Mesendoderm (in vitro differentiated cells): ENCODE results near the gene EPGN.

ENCODE experiments used
- DNase-seq: peaks from one replicate; pipeline ENCODE4 v3.0.0; 2013
- H2AK5ac ChIP-seq: 2 replicates; pipeline ENCODE4 v1.6.1; 2013; ENCODE audit warnings: low read length, inconsistent platforms
- H2BK120ac ChIP-seq: 2 replicates; pipeline ENCODE4 v1.6.1; 2013; ENCODE audit warnings: low read depth, mild to moderate bottlenecking, low read length, moderate library complexity, mixed read lengths
- H2BK15ac ChIP-seq: replicated peaks from 2 replicates; pipeline ENCODE4 v1.6.1; 2013; ENCODE audit warnings: low read depth, mild to moderate bottlenecking, moderate library complexity
- H2BK5ac ChIP-seq: 2 replicates; pipeline ENCODE4 v1.6.1; 2013; ENCODE audit warnings: low read length, inconsistent platforms
- H3K18ac ChIP-seq: 2 replicates; pipeline ENCODE4 v1.6.1; 2013; ENCODE audit warnings: mild to moderate bottlenecking, low read length, mixed read lengths
- H3K23ac ChIP-seq: one replicate; pipeline ENCODE4 v1.6.1; 2013; ENCODE audit warnings: low read length
- H3K27ac ChIP-seq: 2 replicates; pipeline ENCODE4 v1.5.1; 2013; ENCODE audit warnings: low read depth, mild to moderate bottlenecking, inconsistent platforms, low read length, moderate library complexity
- H3K27me3 ChIP-seq: 2 replicates; pipeline ENCODE4 v1.6.1; 2013; ENCODE audit warnings: low read length, control low read depth, mild to moderate bottlenecking, inconsistent platforms; ENCODE audit not compliant: insufficient read depth, poor library complexity
- H3K36me3 ChIP-seq: 2 replicates; pipeline ENCODE4 v1.6.1; 2013; ENCODE audit warnings: low read length, inconsistent platforms; ENCODE audit not compliant: control insufficient read depth, insufficient read depth
- H3K4ac ChIP-seq: one replicate; pipeline ENCODE4 v1.6.1; 2013; ENCODE audit warnings: low read depth, mild to moderate bottlenecking, low read length, moderate library complexity
- H3K4me1 ChIP-seq: 2 replicates; pipeline ENCODE4 v1.6.1; 2013; ENCODE audit warnings: low read depth, low read length, inconsistent platforms; ENCODE audit not compliant: control insufficient read depth
- H3K4me2 ChIP-seq: 2 replicates; pipeline ENCODE4 v1.6.1; 2013; ENCODE audit warnings: low read length
- H3K4me3 ChIP-seq: 2 replicates; pipeline ENCODE4 v1.5.1; 2013; ENCODE audit warnings: mild to moderate bottlenecking, low read length
- H3K56ac ChIP-seq: one replicate; pipeline ENCODE4 v1.6.1; 2013; ENCODE audit warnings: low read length
- H3K79me1 ChIP-seq: 2 replicates; pipeline ENCODE4 v1.6.1; 2013; ENCODE audit warnings: low read length, inconsistent platforms
- H3K79me2 ChIP-seq: 2 replicates; pipeline ENCODE4 v1.6.1; 2013; ENCODE audit warnings: mild to moderate bottlenecking, low read length; ENCODE audit not compliant: control insufficient read depth, insufficient read depth
- H3K9ac ChIP-seq: 2 replicates; pipeline ENCODE4 v1.6.1; 2013; ENCODE audit warnings: low read length, inconsistent platforms
- H4K5ac ChIP-seq: one replicate; pipeline ENCODE4 v1.6.1; 2013; ENCODE audit warnings: low read length
- H4K8ac ChIP-seq: one replicate; pipeline ENCODE4 v1.6.1; 2013; ENCODE audit warnings: low read depth, mild to moderate bottlenecking, control low read depth, low read length, moderate library complexity
- WGBS: extraction: QIAGEN DNeasy Blood & Tissue Kit; methylation state at CpG from one replicate; pipeline ENCODE4 v1.1.7; 2013; ENCODE audit warnings: low lambda C conversion rate, missing lambda C conversion rate; ENCODE audit not compliant: insufficient coverage; ENCODE audit errors: extremely low coverage; 5-methylcytosine and 5-hydroxymethylcytosine counted together

The EPGN gene

GRCh38 chr4:74294681-74295080 is 13.6 kb upstream of the EPGN start:
- no peak overlapping the region for H3K23ac ChIP-seq

DNA sequence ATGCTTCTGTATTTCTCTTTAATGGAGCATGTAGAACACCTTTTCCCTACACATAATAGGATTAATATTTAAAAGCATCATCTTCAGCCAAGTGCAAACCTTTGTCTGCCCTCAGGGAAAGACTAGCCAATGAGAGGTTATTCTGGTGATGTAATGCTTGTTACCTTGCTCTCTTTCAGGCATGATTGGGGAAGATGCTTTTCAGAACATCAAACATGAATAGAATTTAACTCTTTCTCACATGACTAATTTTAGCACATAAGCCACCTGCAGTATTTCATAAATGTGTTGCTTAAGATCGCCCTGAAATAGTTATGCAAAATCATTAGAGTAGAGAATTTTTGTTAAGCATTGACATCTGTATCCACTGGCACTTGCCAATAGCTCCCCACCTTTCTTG is 10.7 kb upstream of the EPGN start:
- WGBS = no CpG with 5 or more reads among the region's 1 CpG
- H3K36me3 ChIP-seq = no peaks in the 10 kb centered on the region
- no peak overlapping the region for H3K56ac ChIP-seq
- H3K27ac ChIP-seq = no peak overlapping the region
- H2BK5ac ChIP-seq = no peak overlapping the region
- no peaks in the 10 kb centered on the region for H3K27me3 ChIP-seq
- no peak for DNase-seq
- no peak overlapping the region for H2AK5ac ChIP-seq
- no peak overlapping the region for H3K18ac ChIP-seq
- H3K4me2 ChIP-seq = no peak overlapping the region
- no peaks in the 10 kb centered on the region for H3K4me1 ChIP-seq
- no peak overlapping the region for H2BK120ac ChIP-seq
- no peaks in the 10 kb centered on the region for H3K79me2 ChIP-seq
- no peaks in the 10 kb centered on the region for H3K79me1 ChIP-seq
- H3K4ac ChIP-seq = no peak overlapping the region
- H4K8ac ChIP-seq = no peak overlapping the region
- no peak overlapping the region for H4K5ac ChIP-seq
- H3K23ac ChIP-seq = no peak overlapping the region
- H3K9ac ChIP-seq = no peak overlapping the region
- no peak overlapping the region for H3K4me3 ChIP-seq
- no peak overlapping the region for H2BK15ac ChIP-seq

More at GRCh38 chr4:74294681-74295080, 13.6 kb upstream of the EPGN start:
- DNase-seq = no peak
- Histone ChIP-seq H3K4me3 (no peak overlapping the region), H3K4me2 (no peak overlapping the region), H3K79me2 (no peaks in the 10 kb centered on the region), H3K36me3 (no peaks in the 10 kb centered on the region), H2BK5ac (no peak overlapping the region), H3K9ac (no peak overlapping the region), H3K79me1 (no peaks in the 10 kb centered on the region), H3K4me1 (no peaks in the 10 kb centered on the region), H3K27me3 (no peaks in the 10 kb centered on the region), H2BK120ac (no peak overlapping the region), H3K56ac (no peak overlapping the region), H4K8ac (no peak overlapping the region), H3K4ac (no peak overlapping the region), H4K5ac (no peak overlapping the region), H2AK5ac (no peak overlapping the region), H2BK15ac (no peak overlapping the region), H3K18ac (no peak overlapping the region), H3K27ac (no peak overlapping the region)
- no CpG with 5 or more reads among the region's 1 CpG for WGBS

DNA sequence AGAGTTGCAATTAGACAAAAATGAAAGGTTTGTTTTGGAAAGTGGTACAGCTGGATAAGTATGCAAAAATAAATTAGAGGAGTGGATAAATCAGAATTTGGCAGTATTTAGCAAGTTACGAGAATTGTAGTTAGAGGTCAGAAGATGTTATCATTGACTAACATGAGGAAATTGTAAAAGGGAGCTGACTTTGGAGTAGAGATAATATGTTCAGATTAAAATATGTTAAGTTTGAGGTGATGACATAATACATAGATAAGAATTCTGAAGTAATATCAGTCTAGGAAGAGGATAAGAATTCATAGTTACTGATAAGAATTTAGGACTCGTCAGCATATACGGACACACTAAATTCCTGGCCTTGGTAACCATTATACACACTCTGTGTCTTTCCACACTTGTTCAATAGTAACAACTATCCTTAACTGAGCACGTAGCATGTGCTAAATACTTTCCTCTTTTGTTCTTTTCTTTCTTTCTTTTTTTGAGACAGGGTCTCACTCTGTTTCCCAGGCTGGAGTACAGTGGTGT is 4.1 kb upstream of the EPGN start:
- no peak for DNase-seq
- no CpG with 5 or more reads among the region's 4 CpGs for WGBS

GRCh38 chr4:74305000-74305399 is 3.3 kb upstream of the EPGN start:
- no peak overlapping the region for H3K27ac ChIP-seq
- H4K5ac ChIP-seq = no peak overlapping the region
- no peak overlapping the region for H2BK15ac ChIP-seq
- no peaks in the 10 kb centered on the region for H3K27me3 ChIP-seq
- H3K9ac ChIP-seq = no peak overlapping the region
- no peak overlapping the region for H3K4ac ChIP-seq
- H3K4me2 ChIP-seq = no peak overlapping the region
- no peak overlapping the region for H3K4me3 ChIP-seq
- H3K79me2 ChIP-seq = no peaks in the 10 kb centered on the region
- H2BK120ac ChIP-seq = no peak overlapping the region
- no peaks in the 10 kb centered on the region for H3K4me1 ChIP-seq
- H3K56ac ChIP-seq = no peak overlapping the region
- H4K8ac ChIP-seq = no peak overlapping the region
- no peak overlapping the region for H2BK5ac ChIP-seq
- H3K18ac ChIP-seq = no peak overlapping the region
- H3K36me3 ChIP-seq = no peaks in the 10 kb centered on the region
- H2AK5ac ChIP-seq = no peak overlapping the region
- H3K23ac ChIP-seq = no peak overlapping the region
- no peaks in the 10 kb centered on the region for H3K79me1 ChIP-seq
- WGBS = no CpG with 5 or more reads among the region's 1 CpG
- no peak for DNase-seq

More for the DNA sequence above, 4.1 kb upstream of the EPGN start:
- no peak overlapping the region for H2BK5ac ChIP-seq
- no peak overlapping the region for H3K4me3 ChIP-seq
- H3K56ac ChIP-seq = no peak overlapping the region
- no peak overlapping the region for H2AK5ac ChIP-seq
- no peak overlapping the region for H3K23ac ChIP-seq
- no peak overlapping the region for H3K27ac ChIP-seq
- H3K79me2 ChIP-seq = no peaks in the 10 kb centered on the region
- H3K36me3 ChIP-seq = no peaks in the 10 kb centered on the region
- H3K4me1 ChIP-seq = no peaks in the 10 kb centered on the region
- no peak overlapping the region for H3K9ac ChIP-seq
- H2BK120ac ChIP-seq = no peak overlapping the region
- no peak overlapping the region for H4K8ac ChIP-seq
- H4K5ac ChIP-seq = no peak overlapping the region
- H2BK15ac ChIP-seq = no peak overlapping the region
- no peak overlapping the region for H3K4me2 ChIP-seq
- no peak overlapping the region for H3K18ac ChIP-seq
- H3K4ac ChIP-seq = no peak overlapping the region
- no peaks in the 10 kb centered on the region for H3K27me3 ChIP-seq
- H3K79me1 ChIP-seq = no peaks in the 10 kb centered on the region

DNA sequence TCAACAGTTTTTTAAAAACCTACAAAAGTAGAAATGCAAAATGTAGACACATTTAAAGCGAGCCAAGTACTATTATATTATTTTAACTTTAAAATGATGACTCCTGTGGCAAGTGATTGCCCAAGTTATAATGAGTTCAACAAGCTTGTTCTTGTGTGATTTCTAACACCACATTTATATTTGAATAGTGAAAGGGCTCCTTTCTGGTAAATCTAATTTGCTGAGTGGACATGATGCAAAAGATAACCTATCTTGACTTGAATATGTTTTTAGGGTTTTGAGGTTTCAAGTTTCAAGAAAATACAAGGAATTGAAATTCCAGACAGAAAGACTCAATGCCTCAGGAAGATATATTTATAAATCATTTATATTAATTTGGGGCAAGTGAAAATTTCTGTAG is 1.1 kb upstream of the EPGN start:
- Histone ChIP-seq H3K4ac (no peak overlapping the region), H3K27ac (no peak overlapping the region)

DNA sequence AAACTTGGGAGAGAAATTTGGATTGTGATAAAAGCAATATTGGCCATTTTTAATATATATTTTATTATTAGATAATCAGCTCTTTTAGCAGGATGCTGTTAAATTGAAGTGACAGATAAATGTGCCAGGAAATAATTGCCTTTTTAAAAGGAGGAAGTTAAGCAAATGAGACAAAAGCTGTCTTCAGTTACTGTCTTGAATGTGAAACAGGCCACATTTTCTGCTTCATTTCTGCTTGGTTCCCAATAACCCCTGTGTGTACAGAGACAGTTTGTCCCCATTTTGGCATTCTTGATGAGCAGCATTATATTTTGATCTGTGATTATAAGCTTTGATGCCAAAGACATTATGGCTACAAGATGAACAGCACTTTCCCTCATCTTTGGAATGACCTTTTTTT is 953 bp downstream of the EPGN start:
- Histone ChIP-seq H2BK5ac (no peak overlapping the region), H2AK5ac (no peak overlapping the region), H3K18ac (no peak overlapping the region), H3K4me3 (no peak overlapping the region), H3K4ac (no peak overlapping the region), H4K5ac (no peak overlapping the region), H2BK15ac (no peak overlapping the region), H3K4me2 (no peak overlapping the region), H3K23ac (no peak overlapping the region), H3K27me3 (no peaks in the 10 kb centered on the region), H3K36me3 (no peaks in the 10 kb centered on the region), H2BK120ac (no peak overlapping the region), H3K79me2 (no peaks in the 10 kb centered on the region), H3K27ac (no peak overlapping the region), H3K79me1 (no peaks in the 10 kb centered on the region), H3K9ac (no peak overlapping the region), H3K4me1 (no peaks in the 10 kb centered on the region), H4K8ac (no peak overlapping the region), H3K56ac (no peak overlapping the region)
- no peak for DNase-seq

More for the DNA sequence above, 1.1 kb upstream of the EPGN start:
- Histone ChIP-seq H3K23ac (no peak overlapping the region), H3K9ac (no peak overlapping the region), H2AK5ac (no peak overlapping the region), H2BK15ac (no peak overlapping the region), H3K79me2 (no peaks in the 10 kb centered on the region), H3K27me3 (no peaks in the 10 kb centered on the region), H3K79me1 (no peaks in the 10 kb centered on the region), H3K18ac (no peak overlapping the region), H3K56ac (no peak overlapping the region), H3K36me3 (no peaks in the 10 kb centered on the region), H4K8ac (no peak overlapping the region), H3K4me3 (no peak overlapping the region), H2BK5ac (no peak overlapping the region), H2BK120ac (no peak overlapping the region), H4K5ac (no peak overlapping the region), H3K4me2 (no peak overlapping the region), H3K4me1 (no peaks in the 10 kb centered on the region)
- no CpG with 5 or more reads among the region's 1 CpG for WGBS
- no peak for DNase-seq
